AG10803 (cell line): ENCODE results near the gene RPS6KA5.
"Not testable (repeated sequence)": the region's sequence is repeated elsewhere in the genome, so short reads cannot be mapped to it uniquely, and the experiment has no call there.

ENCODE experiments used
- DNase-seq: peaks from one replicate; pipeline ENCODE4 v3.0.0; 2010; ENCODE audit warnings: low read depth
- H3K4me3 ChIP-seq: 2 replicates; pipeline ENCODE4 v1.5.1; 2011; ENCODE audit warnings: mild to moderate bottlenecking, low read length, control low read depth
- CTCF ChIP-seq: conservative IDR thresholded peaks from 2 replicates; pipeline ENCODE4 v1.5.1; 2011; ENCODE audit warnings: mild to moderate bottlenecking, low read length, control low read depth, inconsistent platforms

The RPS6KA5 gene

GRCh38 chr14:91040545-91040944 is 19.9 kb downstream of the RPS6KA5 start:
- no peak for DNase-seq
- no peak for TF ChIP-seq CTCF
- no peak overlapping the region for H3K4me3 ChIP-seq

- peak; percentile 75 for DNase-seq
- TF ChIP-seq CTCF = no peak
- no peak overlapping the region for H3K4me3 ChIP-seq
Observed at GRCh38 chr14:91038439-91038838, 22.0 kb downstream of the RPS6KA5 start.

GRCh38 chr14:91036741-91037469 is 23.5 kb downstream of the RPS6KA5 start:
- no peak for DNase-seq
- TF ChIP-seq CTCF = no peak
- no peak overlapping the region for H3K4me3 ChIP-seq

GRCh38 chr14:91035855-91036254 is 24.6 kb downstream of the RPS6KA5 start:
- no peak overlapping the region for H3K4me3 ChIP-seq
- TF ChIP-seq CTCF = no peak
- no peak for DNase-seq

GRCh38 chr14:91034379-91034778 is 26.1 kb downstream of the RPS6KA5 start:
- H3K4me3 ChIP-seq, DNase-seq: not testable (repeated sequence)

GRCh38 chr14:91032248-91032647 is 28.2 kb downstream of the RPS6KA5 start:
- no peak overlapping the region for H3K4me3 ChIP-seq
- peak; percentile 32 for DNase-seq
- no peak for TF ChIP-seq CTCF

GRCh38 chr14:91031666-91032065 is 28.8 kb downstream of the RPS6KA5 start:
- DNase-seq = no peak
- no peak for TF ChIP-seq CTCF
- no peak overlapping the region for H3K4me3 ChIP-seq
